Sigmoid colon (tissue), 7 donors: ENCODE data around the gene MACIR. TPM values are rescaled to one million over a fixed set of nuclear protein-coding genes. Genes with fewer than 3 reads are reported as not detected.

Experiments used
- DNase-seq: peaks from one replicate; pipeline ENCODE4 v3.0.0-alpha.2; 2019
- H3K27ac ChIP-seq, 4 donors: fragments of 200-600 bp; sonication (generic); one replicate each; pipeline ENCODE4 v1.5.1; 2016 to 2019; ENCODE audit warnings: mild to moderate bottlenecking in 1 of 4
- H3K27me3 ChIP-seq, 3 donors: fragments of 200-600 bp; sonication (generic); one replicate each; pipeline ENCODE4 v1.5.1; 2019; ENCODE audit warnings: mild to moderate bottlenecking in 1 of 3
- H3K36me3 ChIP-seq, 4 donors: fragments of 200-600 bp; sonication (generic); one replicate each; pipeline ENCODE4 v1.5.1; 2016 to 2019
- H3K4me1 ChIP-seq, 4 donors: fragments of 200-600 bp; sonication (generic); one replicate each; pipeline ENCODE4 v1.5.1; 2017 to 2019
- H3K4me3 ChIP-seq, 4 donors: fragments of 200-600 bp; sonication (generic); one replicate each; pipeline ENCODE4 v1.5.1; 2017 to 2019; ENCODE audit warnings: mild to moderate bottlenecking in 2 of 4, moderate library complexity in 1 of 4
- H3K9me3 ChIP-seq, 4 donors: fragments of 200-600 bp in 3 of 4; sonication (generic) in 3 of 4; one replicate each; pipeline versions ENCODE4 v1.5.1 to v1.6.1; 2013 to 2019
- CTCF ChIP-seq, 4 experiments: fragments of 450-650 bp in 3 of 4; fragments of 200-600 bp in 1 of 4; IDR thresholded peaks; one replicate each; pipeline ENCODE4 v1.5.1; 2016 to 2019; ENCODE audit warnings: antibody characterized with exemption in 4 of 4, mild to moderate bottlenecking in 3 of 4, moderate library complexity in 2 of 4
- EP300 ChIP-seq, 4 donors: sonication (generic); formaldehyde crosslinking; IDR thresholded peaks; one replicate each; pipeline ENCODE4 v1.6.1; 2017; ENCODE audit warnings: antibody characterized with exemption in 4 of 4
- POLR2A ChIP-seq, 2 donors: fragments of 450-650 bp; IDR thresholded peaks; one replicate each; pipeline ENCODE4 v1.6.1; 2016; ENCODE audit warnings: antibody characterized with exemption in 2 of 2, mild to moderate bottlenecking in 2 of 2, moderate library complexity in 2 of 2
- POLR2AphosphoS5 ChIP-seq, 4 donors: sonication (generic); formaldehyde crosslinking; IDR thresholded peaks; one replicate each; pipeline ENCODE4 v1.6.1; 2017; ENCODE audit warnings: antibody characterized with exemption in 4 of 4
- WGBS, 2 donors: extraction: QIAGEN DNeasy Blood & Tissue Kit; methylation state at CpG; one replicate each; pipeline ENCODE4 v1.1.7; 2013; 5-methylcytosine and 5-hydroxymethylcytosine counted together
- intact Hi-C: fragments of 100-400 bp; cut with DNase I; formaldehyde crosslinking; loops from one replicate; pipeline ENCODE4 v1.15.1; 2023
- polyA plus RNA-seq, 3 donors: library from polyadenylated mRNA; stranded (reverse); fragments of 200-250 nt; gene quantifications; one replicate each; pipeline ENCODE4 v1.2.3, GENCODE V29; 2013
- total RNA-seq, 4 donors: library from RNA; depleted of rRNA; stranded (reverse); fragments of >200 nt; gene quantifications; one replicate each; pipeline ENCODE4 v1.1.0, GENCODE V29; 2016
- donor health status: healthy with polysubstance abuse.
- donor health status: Bipolar disorder and iron deficiency.
- donor health status: healthy.

Gene MACIR
- total and polyA plus RNA-seq, 7 donors: 2.6 to 74.9 (median 9.3) TPM

DNA sequence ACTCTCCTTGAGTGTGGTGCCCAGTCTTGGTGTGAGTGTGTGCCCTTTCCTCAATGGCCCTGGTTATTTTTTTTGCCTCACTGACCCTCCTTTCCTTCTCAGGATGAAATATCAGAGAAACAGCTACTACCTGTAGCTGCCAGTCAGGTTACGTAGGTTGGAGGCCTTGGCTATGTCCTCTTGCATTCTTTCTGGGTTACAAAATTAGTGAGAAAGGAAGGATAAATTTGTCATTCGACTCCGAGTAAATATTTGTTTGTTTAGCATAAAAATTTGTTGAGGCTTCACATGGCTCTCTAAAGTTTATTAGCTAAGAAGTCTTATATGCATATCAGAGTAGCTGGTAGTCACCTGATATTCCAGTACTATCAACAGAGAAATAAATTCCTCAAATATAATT, 15.4 kb downstream of the MACIR start:
- Histone ChIP-seq H3K27ac (no peak overlapping the region), H3K9me3 (no peaks in the 10 kb centered on the region), H3K4me3 (no peak overlapping the region), H3K36me3 (peaks cover 5 to 15% (median 7%) of the 10 kb centered on the region in 4 donors), H3K4me1 (peaks cover 0 to 18% (median 12%) of the 10 kb centered on the region in 4 donors), H3K27me3 (no peaks in the 10 kb centered on the region)
- no peak for DNase-seq
- TF ChIP-seq CTCF (IDR thresholded peaks at IDR 0.05) (no peak), POLR2A (IDR thresholded peaks at IDR 0.05) (no peak), EP300 (IDR thresholded peaks at IDR 0.05) (no peak), POLR2AphosphoS5 (IDR thresholded peaks at IDR 0.05) (no peak)
- 96 to 97% methylated on average over 3 of the region's 3 CpGs for WGBS, 2 donors
- intact Hi-C loops: no loop called here

DNA sequence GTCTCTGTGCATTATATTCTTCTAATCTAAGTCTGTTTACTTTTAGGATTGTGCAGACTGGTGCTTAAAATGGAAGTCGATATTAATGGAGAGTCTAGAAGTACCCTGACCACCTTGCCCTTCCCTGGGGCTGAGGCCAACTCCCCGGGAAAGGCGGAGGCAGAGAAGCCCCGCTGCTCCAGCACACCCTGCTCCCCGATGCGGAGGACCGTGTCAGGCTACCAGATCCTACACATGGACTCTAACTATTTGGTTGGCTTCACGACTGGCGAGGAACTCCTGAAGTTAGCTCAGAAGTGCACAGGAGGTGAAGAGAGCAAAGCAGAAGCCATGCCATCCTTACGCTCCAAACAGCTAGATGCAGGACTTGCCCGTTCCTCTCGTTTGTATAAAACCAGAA, 17.3 kb downstream of the MACIR start:
- peaks cover 0 to 18% (median 12%) of the 10 kb centered on the region in 4 donors for H3K4me1 ChIP-seq
- intact Hi-C loops: no loop called here
- TF ChIP-seq POLR2A (IDR thresholded peaks at IDR 0.05): no peak
- H3K4me3 ChIP-seq: no peak overlapping the region
- WGBS, 2 donors: 97 to 98% methylated on average over 12 of the region's 12 CpGs
- DNase-seq: no peak
- no peaks in the 10 kb centered on the region for H3K9me3 ChIP-seq
- H3K27me3 ChIP-seq: no peaks in the 10 kb centered on the region
- no peak overlapping the region for H3K27ac ChIP-seq
- peaks cover 5 to 15% (median 7%) of the 10 kb centered on the region in 4 donors for H3K36me3 ChIP-seq

DNA sequence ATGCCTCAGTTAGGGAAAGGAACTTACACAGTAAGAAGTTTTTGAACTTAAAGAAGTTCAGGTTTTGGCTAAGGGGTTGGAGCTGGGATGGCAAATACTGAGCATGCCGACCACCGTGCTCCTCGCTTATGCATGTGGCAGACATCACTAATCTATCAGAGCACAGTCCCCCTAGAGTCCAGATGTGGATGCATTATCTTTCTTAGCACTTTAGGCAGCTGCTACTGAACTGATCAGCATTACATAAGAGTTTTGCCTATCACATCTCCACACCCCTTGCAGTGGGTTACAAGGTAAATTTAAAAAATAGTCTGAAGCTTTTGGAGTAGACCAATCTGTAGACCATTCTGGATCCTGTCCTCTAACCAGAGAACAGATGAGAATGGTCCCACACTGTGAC, 22.4 kb downstream of the MACIR start:
- peaks cover 4 to 12% (median 6%) of the 10 kb centered on the region in 4 donors for H3K36me3 ChIP-seq
- H3K27ac ChIP-seq: no peak overlapping the region
- no peaks in the 10 kb centered on the region for H3K4me1 ChIP-seq
- no peak for TF ChIP-seq POLR2A (IDR thresholded peaks at IDR 0.05)
- TF ChIP-seq CTCF (IDR thresholded peaks at IDR 0.05): no peak
- TF ChIP-seq EP300 (IDR thresholded peaks at IDR 0.05): no peak
- TF ChIP-seq POLR2AphosphoS5 (IDR thresholded peaks at IDR 0.05): no peak
- DNase-seq: no peak
- intact Hi-C loops: no loop called here
- 96 to 98% methylated on average over 3 of the region's 3 CpGs for WGBS, 2 donors
- no peaks in the 10 kb centered on the region for H3K9me3 ChIP-seq
- H3K4me3 ChIP-seq: no peak overlapping the region
- no peaks in the 10 kb centered on the region for H3K27me3 ChIP-seq

DNA sequence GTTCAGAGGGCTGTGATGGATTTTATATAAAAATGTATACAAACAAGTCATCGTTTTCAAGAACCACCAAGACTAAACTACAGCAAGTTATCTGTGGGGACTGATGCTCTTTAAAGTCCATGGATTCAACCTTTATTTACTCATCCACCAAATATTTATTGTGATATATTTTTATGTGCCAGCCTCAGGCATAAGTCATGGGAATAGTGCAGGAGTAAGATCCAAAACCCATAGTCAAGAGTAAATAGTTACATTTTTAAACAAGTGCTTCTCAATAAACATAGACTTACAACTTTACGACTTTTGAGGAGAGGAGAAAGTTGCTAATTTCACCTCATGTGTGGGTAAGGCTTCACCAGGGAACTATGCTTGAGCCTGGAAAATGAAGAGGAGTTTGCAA, 24.6 kb downstream of the MACIR start:
- Histone ChIP-seq H3K27me3 (no peaks in the 10 kb centered on the region), H3K9me3 (no peaks in the 10 kb centered on the region), H3K36me3 (no peaks in the 10 kb centered on the region), H3K4me3 (no peak overlapping the region), H3K27ac (no peak overlapping the region), H3K4me1 (no peaks in the 10 kb centered on the region)
- intact Hi-C loops: no loop called here
- WGBS, 2 donors: 75 to 84% methylated on average over 2 of the region's 2 CpGs
- TF ChIP-seq EP300 (IDR thresholded peaks at IDR 0.05) (no peak), CTCF (IDR thresholded peaks at IDR 0.05) (no peak), POLR2AphosphoS5 (IDR thresholded peaks at IDR 0.05) (no peak), POLR2A (IDR thresholded peaks at IDR 0.05) (no peak)
- no peak for DNase-seq

DNA sequence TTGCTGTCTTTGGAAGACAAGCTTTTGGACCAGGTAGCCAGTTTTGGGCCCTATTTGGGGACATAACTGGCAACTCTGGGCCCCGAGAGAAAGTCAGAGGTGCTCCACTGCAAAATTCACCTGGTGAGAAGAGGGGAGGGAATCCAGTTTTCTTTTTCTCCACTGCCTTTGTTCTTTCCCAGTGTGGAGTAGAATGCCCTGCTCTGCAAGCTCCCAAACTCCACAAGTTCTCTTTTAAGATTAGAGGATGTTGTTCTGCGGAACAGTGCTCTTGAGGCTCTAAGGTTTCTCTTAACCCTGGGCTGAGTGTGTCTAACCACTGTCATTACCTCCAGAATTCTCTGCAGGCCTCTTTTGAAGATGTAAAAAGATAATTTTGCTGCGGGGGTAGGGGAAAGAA, 25.3 kb downstream of the MACIR start:
- Histone ChIP-seq H3K27ac (no peak overlapping the region), H3K27me3 (no peaks in the 10 kb centered on the region), H3K36me3 (no peaks in the 10 kb centered on the region), H3K4me1 (no peaks in the 10 kb centered on the region), H3K9me3 (no peaks in the 10 kb centered on the region), H3K4me3 (no peak overlapping the region)
- intact Hi-C loops: no loop called here
- 92 to 95% methylated on average over 3 of the region's 3 CpGs for WGBS, 2 donors
- DNase-seq: no peak
- TF ChIP-seq CTCF (IDR thresholded peaks at IDR 0.05) (no peak), POLR2A (IDR thresholded peaks at IDR 0.05) (no peak), POLR2AphosphoS5 (IDR thresholded peaks at IDR 0.05) (no peak), EP300 (IDR thresholded peaks at IDR 0.05) (no peak)
